ENCODE data around the gene BABAM1.

BABAM1 gene

GRCh38 chr19:17304386-17305215 lies 37.4 kb downstream of the BABAM1 start:
- DNase-seq: no peak

GRCh38 chr19:17305216-17305516 lies 37.9 kb downstream of the BABAM1 start:
- DNase-seq: no peak

GRCh38 chr19:17305517-17306284 lies 38.5 kb downstream of the BABAM1 start, which contains the start of gene MRPL34:
Gene MRPL34 (plus strand): TSS chr19:17305872. CDS start chr19:17305893, 21 bp downstream.
- peak; percentile 98 for DNase-seq

- DNase-seq: no peak
Measured at GRCh38 chr19:17306285-17306714, 39.1 kb downstream of the BABAM1 start.

- no peak for DNase-seq
Measured at GRCh38 chr19:17307876-17308377, 40.7 kb downstream of the BABAM1 start.

- DNase-seq: peak; percentile 100
Measured at GRCh38 chr19:17309198-17309964, 42.1 kb downstream of the BABAM1 start, which contains the start of gene DDA1. Gene DDA1 (plus strand): TSS chr19:17309563. CDS start chr19:17309655, 92 bp downstream.

GRCh38 chr19:17309965-17310461 lies 42.8 kb downstream of the BABAM1 start:
- DNase-seq: no peak

GRCh38 chr19:17311455-17312188 lies 44.4 kb downstream of the BABAM1 start:
- peak; percentile 57 for DNase-seq

GRCh38 chr19:17312189-17313113 lies 45.2 kb downstream of the BABAM1 start:
- DNase-seq: no peak

GRCh38 chr19:17314007-17314593 lies 46.9 kb downstream of the BABAM1 start:
- no peak for DNase-seq

- no peak for DNase-seq
Measured at GRCh38 chr19:17318966-17319365, 51.7 kb downstream of the BABAM1 start.

- DNase-seq: no peak
Measured at GRCh38 chr19:17319473-17320238, 52.4 kb downstream of the BABAM1 start.

- DNase-seq: no peak
Measured at GRCh38 chr19:17320435-17320834, 53.2 kb downstream of the BABAM1 start.

GRCh38 chr19:17321655-17322489 lies 54.6 kb downstream of the BABAM1 start:
- DNase-seq: no peak

- DNase-seq: no peak
Measured at GRCh38 chr19:17322854-17323253, 55.6 kb downstream of the BABAM1 start.

- no peak for DNase-seq
Measured at GRCh38 chr19:17323300-17323963, 56.2 kb downstream of the BABAM1 start.

GRCh38 chr19:17323964-17324332 lies 56.7 kb downstream of the BABAM1 start:
- DNase-seq: no peak
